K562 (cell line): ENCODE data around the gene ARAP1. TPM values are rescaled to one million over a fixed set of nuclear protein-coding genes. Genes with fewer than 3 reads are reported as not detected.

Source experiments
- BCOR ChIP-seq: fragments of 450-650 bp; IDR thresholded peaks from 2 replicates; pipeline ENCODE4 v1.6.1; 2016
- BRD9 ChIP-seq: fragments of 450-650 bp; IDR thresholded peaks from 2 replicates; pipeline ENCODE4 v1.6.1; 2018; ENCODE audit warnings: low read depth; ENCODE audit not compliant: partially characterized antibody
- DPF2 ChIP-seq: fragments of 450-650 bp; IDR thresholded peaks from 2 replicates; pipeline ENCODE4 v1.6.1; 2016
- FIP1L1 ChIP-seq: fragments of 200-400 bp; formaldehyde crosslinking; IDR thresholded peaks from 2 replicates; pipeline ENCODE4 v1.6.1; 2018; ENCODE audit warnings: mild to moderate bottlenecking, low read depth, low read length; ENCODE audit not compliant: poor library complexity, severe bottlenecking
- FOSL1 ChIP-seq: fragments of 200-800 bp; sonication (Bioruptor generic); conservative IDR thresholded peaks from 2 replicates; pipeline ENCODE4 v1.6.1; 2016; ENCODE audit warnings: missing genetic modification characterization, missing compliant biosample characterization
- GTF2A2 ChIP-seq: IDR thresholded peaks from 2 replicates; pipeline ENCODE4 v1.6.1; 2016; ENCODE audit warnings: mild to moderate bottlenecking, missing genetic modification characterization, missing compliant biosample characterization
- MCM5 ChIP-seq: fragments of 450-650 bp; IDR thresholded peaks from 2 replicates; pipeline ENCODE4 v1.6.1; 2016; ENCODE audit warnings: low read depth
- NR4A1 ChIP-seq, 2 experiments: fragments of 250-450 bp in 1 of 2; fragments of 450-650 bp in 1 of 2; sonication (Bioruptor Pico) in 1 of 2; IDR thresholded peaks; 2 replicates each; pipeline versions ENCODE4 v1.4.0 to v1.6.1; 2016 to 2020; ENCODE audit warnings: mild to moderate bottlenecking in 2 of 2, missing compliant biosample characterization in 1 of 2, missing genetic modification characterization in 1 of 2, moderate library complexity in 1 of 2
- RBM15 ChIP-seq: fragments of 200-400 bp; formaldehyde crosslinking; IDR thresholded peaks from 2 replicates; pipeline ENCODE4 v1.6.1; 2018; ENCODE audit warnings: mild to moderate bottlenecking, low read length, moderate library complexity; ENCODE audit not compliant: insufficient read depth
- SIN3A ChIP-seq, 2 experiments: fragments of 150-350 bp in 1 of 2; IDR thresholded peaks; 2 replicates each; pipeline ENCODE4 v1.6.1; 2011 to 2016; ENCODE audit warnings: borderline replicate concordance in 2 of 2, low read depth in 2 of 2, low read length in 2 of 2, mild to moderate bottlenecking in 2 of 2, moderate library complexity in 2 of 2; ENCODE audit not compliant: control insufficient read depth in 1 of 2
- ZBTB11 ChIP-seq, 3 experiments: fragments of 200-800 bp in 1 of 3; fragments of 250-450 bp in 1 of 3; fragments of 450-650 bp in 1 of 3; sonication (Bioruptor Pico) in 1 of 3; sonication (Bioruptor generic) in 1 of 3; formaldehyde crosslinking in 1 of 3; IDR thresholded peaks; 2 replicates each; pipeline versions ENCODE4 v1.6.1 to v1.8.0; 2016 to 2022; ENCODE audit warnings: mild to moderate bottlenecking in 2 of 3, missing genetic modification characterization in 2 of 3, missing compliant biosample characterization in 1 of 3, moderate library complexity in 1 of 3
- ZBTB7A ChIP-seq: IDR thresholded peaks from 2 replicates; pipeline ENCODE4 v1.6.1; 2011; ENCODE audit warnings: low read depth, mild to moderate bottlenecking, low read length, moderate library complexity, borderline replicate concordance; ENCODE audit not compliant: control insufficient read depth
- ZNF134 ChIP-seq: fragments of 250-450 bp; sonication (Bioruptor Pico); conservative IDR thresholded peaks from 2 replicates; pipeline ENCODE4 v1.4.0; 2020
- ZNF431 ChIP-seq: sonication (generic); formaldehyde crosslinking; IDR thresholded peaks from 2 replicates; pipeline ENCODE4 v1.8.0; 2022; ENCODE audit warnings: mild to moderate bottlenecking, missing genetic modification reagents
- polyA plus RNA-seq, 8 experiments: library from polyadenylated mRNA; depleted of rRNA in 4 of 8; stranded (reverse) in 5 of 8; unstranded in 3 of 8; fragments of >200 nt; fragmentation: Nextera tagmentation in 2 of 8; fragmentation: Illumina TruSeq in 1 of 8; extraction: Ambion mirVana in 2 of 8; extraction: Trizol in 1 of 8; gene quantifications; 2 replicates each; pipeline versions ENCODE4 v1.2.1 to v1.2.3, GENCODE V29; 2011 to 2014; ENCODE audit warnings: inconsistent platforms in 1 of 8, missing spikeins in 1 of 8
- total RNA-seq, 7 experiments: library from RNA; depleted of rRNA in 6 of 7; stranded (reverse); fragments of >200 nt in 6 of 7; fragmentation: Illumina TruSeq in 2 of 7; extraction: Trizol in 2 of 7; gene quantifications; 2 replicates each; pipeline versions ENCODE4 v1.2.1 to v1.2.3, GENCODE V29; 2011 to 2021; ENCODE audit warnings: low replicate concordance in 1 of 7
- TF ChIP-seq, protein P1 (sequence below): sonication (generic); IDR thresholded peaks from 2 replicates; pipeline ENCODE4 v1.6.1; 2016
- TF ChIP-seq, protein P2 (sequence below): sonication (generic); formaldehyde crosslinking; IDR thresholded peaks from 2 replicates; pipeline ENCODE4 v1.8.0; 2022; ENCODE audit warnings: missing genetic modification reagents, mild to moderate bottlenecking, borderline replicate concordance
- TF ChIP-seq, protein P3 (sequence below): fragments of 450-650 bp; formaldehyde crosslinking; IDR thresholded peaks from 2 replicates; pipeline ENCODE4 v1.4.0; 2022; ENCODE audit warnings: missing genetic modification characterization

ARAP1 gene
- total and polyA plus RNA-seq, 9 of the 15 experiments (the other 6 are each of a cell fraction or from before 2014, with no cell fraction given), result 0.23 to 67.0 (median 24.6) TPM

DNA sequence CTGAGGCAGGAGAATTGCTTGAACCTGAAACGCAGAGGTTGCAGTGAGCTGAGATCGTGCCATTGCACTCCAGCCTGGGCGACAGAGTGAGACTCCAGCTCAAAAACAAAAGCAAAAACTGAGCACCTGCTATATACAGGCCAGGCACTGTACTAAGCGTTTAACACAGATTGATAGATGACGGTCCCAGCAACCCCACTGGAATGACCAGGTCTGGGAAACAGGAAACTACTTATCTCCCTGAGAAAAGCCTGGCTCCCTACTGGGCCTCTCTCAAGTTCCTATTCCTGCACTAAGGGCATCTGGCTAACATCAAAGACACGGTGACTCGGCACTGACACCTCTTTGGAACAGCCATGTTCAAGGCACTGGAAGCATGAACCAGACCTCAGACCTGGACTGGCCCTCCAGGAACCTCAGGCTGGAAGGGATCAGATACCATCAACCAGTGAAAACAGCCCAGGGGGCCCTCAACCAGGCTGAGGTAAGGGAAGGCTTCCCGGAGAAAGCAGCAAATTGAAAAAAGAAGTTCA lies 16.6 kb downstream of the ARAP1 start (continued):
- TF ChIP-seq SIN3A (IDR thresholded peaks at IDR 0.05; ENCODE audit: borderline replicate concordance in 2 of 2, control insufficient read depth in 1 of 2, low read depth in 2 of 2, low read length in 2 of 2) (no peak), ZBTB7A (no peak), MCM5 (no peak), BCOR (0 out of 2 replicates have a peak, but pooled peaks have one; percentile 49), FIP1L1 (no peak), ZBTB11 (CRISPR knock-in tag; IDR thresholded peaks at IDR 0.05) (no peak), RBM15 (no peak), FOSL1 (tag) (no peak), GTF2A2 (tag) (no peak), ZNF431 (CRISPR knock-in tag) (no peak), NR4A1 (CRISPR knock-in tag; IDR thresholded peaks at IDR 0.05) (no peak), NR4A1 (tag; IDR thresholded peaks at IDR 0.05) (no peak), BRD9 (no peak), DPF2 (peak; percentile 61), ZNF134 (no peak)
- TF ChIP-seq, protein P1, sequence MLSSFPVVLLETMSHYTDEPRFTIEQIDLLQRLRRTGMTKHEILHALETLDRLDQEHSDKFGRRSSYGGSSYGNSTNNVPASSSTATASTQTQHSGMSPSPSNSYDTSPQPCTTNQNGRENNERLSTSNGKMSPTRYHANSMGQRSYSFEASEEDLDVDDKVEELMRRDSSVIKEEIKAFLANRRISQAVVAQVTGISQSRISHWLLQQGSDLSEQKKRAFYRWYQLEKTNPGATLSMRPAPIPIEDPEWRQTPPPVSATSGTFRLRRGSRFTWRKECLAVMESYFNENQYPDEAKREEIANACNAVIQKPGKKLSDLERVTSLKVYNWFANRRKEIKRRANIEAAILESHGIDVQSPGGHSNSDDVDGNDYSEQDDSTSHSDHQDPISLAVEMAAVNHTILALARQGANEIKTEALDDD, result 0 out of 2 replicates have a peak, but pooled peaks have one; percentile 26
- TF ChIP-seq, protein P2, sequence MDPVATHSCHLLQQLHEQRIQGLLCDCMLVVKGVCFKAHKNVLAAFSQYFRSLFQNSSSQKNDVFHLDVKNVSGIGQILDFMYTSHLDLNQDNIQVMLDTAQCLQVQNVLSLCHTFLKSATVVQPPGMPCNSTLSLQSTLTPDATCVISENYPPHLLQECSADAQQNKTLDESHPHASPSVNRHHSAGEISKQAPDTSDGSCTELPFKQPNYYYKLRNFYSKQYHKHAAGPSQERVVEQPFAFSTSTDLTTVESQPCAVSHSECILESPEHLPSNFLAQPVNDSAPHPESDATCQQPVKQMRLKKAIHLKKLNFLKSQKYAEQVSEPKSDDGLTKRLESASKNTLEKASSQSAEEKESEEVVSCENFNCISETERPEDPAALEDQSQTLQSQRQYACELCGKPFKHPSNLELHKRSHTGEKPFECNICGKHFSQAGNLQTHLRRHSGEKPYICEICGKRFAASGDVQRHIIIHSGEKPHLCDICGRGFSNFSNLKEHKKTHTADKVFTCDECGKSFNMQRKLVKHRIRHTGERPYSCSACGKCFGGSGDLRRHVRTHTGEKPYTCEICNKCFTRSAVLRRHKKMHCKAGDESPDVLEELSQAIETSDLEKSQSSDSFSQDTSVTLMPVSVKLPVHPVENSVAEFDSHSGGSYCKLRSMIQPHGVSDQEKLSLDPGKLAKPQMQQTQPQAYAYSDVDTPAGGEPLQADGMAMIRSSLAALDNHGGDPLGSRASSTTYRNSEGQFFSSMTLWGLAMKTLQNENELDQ (CRISPR knock-in tag), result no peak
- TF ChIP-seq, protein P3, sequence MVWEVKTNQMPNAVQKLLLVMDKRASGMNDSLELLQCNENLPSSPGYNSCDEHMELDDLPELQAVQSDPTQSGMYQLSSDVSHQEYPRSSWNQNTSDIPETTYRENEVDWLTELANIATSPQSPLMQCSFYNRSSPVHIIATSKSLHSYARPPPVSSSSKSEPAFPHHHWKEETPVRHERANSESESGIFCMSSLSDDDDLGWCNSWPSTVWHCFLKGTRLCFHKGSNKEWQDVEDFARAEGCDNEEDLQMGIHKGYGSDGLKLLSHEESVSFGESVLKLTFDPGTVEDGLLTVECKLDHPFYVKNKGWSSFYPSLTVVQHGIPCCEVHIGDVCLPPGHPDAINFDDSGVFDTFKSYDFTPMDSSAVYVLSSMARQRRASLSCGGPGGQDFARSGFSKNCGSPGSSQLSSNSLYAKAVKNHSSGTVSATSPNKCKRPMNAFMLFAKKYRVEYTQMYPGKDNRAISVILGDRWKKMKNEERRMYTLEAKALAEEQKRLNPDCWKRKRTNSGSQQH (CRISPR knock-in tag), result no peak
